Ecto neural progenitor cell (in vitro differentiated cells): Measurements from ENCODE around the gene HOXB13.

Experiments used
- DNase-seq: peaks from one replicate; pipeline ENCODE4 v3.0.0-alpha.2; 2018; ENCODE audit warnings: low spot score

Gene HOXB13

DNA sequence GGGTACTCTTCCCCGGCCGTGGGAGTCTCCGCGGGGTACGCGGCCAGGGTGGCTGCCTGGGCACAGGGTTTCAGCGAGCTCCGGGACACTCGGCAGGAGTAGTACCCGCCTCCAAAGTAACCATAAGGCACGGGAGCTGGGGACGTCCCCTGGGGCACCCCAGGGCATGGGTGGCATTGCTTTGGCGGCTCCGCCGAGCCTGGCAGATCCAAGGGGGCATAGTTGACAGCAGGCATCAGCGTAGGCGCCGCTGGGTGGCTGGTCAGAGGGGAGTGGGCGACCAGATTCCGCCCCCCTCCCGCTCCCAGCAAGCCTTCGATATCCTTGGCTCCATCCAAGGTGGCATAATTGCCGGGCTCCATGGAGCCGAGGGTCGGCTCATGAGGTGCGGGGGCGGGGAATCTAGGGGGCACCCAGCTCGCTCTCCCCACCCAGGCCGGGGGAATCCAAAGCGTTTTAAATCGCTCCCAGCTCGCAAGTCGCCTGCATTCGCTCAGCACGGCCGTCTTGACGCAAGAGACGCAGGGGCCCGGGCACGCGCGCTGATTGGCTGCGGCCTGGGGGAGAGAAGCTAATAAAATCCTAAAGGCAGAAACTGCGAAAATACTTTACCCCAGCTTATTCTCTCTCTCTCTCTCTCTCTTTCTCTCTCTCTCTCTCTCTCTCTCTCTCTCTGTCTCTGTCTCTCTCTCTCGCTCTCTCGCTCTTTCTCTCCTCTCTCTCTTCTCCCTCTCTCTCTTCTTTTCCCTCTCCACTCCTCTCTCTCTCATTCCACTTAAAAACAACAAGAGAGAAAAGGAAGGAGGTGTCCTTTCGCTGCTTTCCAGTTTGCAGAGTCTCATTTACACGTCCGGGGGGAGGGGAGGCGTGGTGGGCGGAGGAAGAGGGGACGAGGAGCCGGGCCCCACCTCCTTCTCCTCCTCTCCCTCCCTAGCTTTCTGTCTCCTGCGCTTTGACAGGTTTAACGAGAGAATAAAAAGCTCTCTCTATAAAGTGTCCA, at the start of gene HOXB13:
Gene HOXB13, minus strand, starts transcription at position 519 of the 1,000 bp plus-strand sequence. Its CDS starts 157 bp downstream, at position 362.
- peak; percentile 77 for DNase-seq

- no peak for DNase-seq
These were observed 48.1 kb upstream of the HOXB13 start for GRCh38 chr17:48776602-48777001.

DNA sequence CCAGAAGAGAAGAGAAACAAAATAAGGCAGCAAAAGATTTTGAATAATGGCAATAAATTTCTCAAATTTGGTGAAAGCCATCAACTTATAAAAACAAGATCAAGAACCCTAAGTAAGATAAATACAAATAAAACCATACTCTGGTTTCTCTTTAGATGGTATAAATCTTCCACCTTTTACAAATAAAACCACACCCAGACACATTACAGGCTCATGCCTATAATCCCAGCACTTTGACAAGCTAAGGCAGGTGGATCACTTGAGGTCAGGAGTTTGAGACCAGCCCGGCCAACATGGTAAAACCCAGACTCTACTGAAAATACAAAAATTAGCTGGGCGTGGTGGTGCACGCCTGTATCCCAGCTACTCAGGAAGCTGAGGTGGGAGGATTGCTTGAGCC, 44.7 kb upstream of the HOXB13 start:
- no peak for DNase-seq

- DNase-seq = no peak
These were observed 42.4 kb upstream of the HOXB13 start for GRCh38 chr17:48770954-48771353.

DNA sequence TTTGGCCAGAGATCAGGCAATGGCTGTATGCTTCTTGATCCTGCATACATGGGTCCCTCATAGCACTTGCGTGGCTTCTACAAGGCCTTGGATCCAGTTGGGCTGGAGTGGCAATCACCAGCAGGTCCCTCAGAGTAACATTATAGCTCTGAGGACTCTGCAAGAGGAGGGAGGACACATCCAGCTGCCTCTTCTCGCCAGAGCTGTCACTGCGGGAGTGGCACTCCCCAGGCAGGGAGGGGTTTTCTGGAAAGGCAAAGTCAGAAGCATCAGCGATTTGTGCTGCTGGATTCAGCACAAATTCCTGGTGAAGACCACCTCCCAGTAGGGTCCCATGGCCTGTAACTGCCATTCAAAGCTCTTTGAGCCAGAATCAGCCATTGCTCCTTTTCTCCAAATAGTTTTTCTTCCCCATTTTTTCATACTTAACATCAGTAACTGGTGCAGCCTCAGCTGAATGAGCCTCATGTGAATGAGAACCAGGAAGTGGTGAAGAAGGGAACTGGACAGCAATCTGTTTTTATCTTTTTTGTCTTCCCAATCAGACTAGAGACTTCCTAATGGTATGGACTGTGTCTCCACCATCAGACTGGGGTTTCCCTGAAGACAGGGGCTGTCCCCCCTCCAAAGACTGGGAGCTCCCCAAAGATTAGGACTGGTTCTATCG, 40.6 kb upstream of the HOXB13 start:
- DNase-seq = no peak

GRCh38 chr17:48767263-48767774, 38.8 kb upstream of the HOXB13 start:
- DNase-seq = no peak

- no peak for DNase-seq
These were observed 32.6 kb upstream of the HOXB13 start for GRCh38 chr17:48761114-48761513.

DNA sequence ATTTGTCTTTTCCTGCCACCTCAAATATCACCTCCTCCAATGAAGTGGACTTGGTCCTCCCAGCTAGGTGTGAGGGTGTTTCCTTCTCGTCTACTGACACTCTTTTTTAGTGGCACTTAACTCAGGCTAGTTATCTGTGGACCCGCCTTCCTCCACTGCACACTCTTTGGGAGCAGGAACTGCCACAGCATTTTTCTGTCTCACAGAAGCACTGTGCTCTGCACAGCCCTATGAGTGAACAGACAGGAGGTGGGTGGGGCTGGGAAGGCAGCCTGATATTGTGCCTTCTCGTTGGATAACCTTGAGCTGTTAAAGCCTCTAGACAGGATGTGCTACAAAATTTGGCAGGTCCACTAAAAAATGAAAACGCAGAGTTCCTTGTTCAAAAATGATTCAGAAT, 31.9 kb upstream of the HOXB13 start:
- no peak for DNase-seq

DNA sequence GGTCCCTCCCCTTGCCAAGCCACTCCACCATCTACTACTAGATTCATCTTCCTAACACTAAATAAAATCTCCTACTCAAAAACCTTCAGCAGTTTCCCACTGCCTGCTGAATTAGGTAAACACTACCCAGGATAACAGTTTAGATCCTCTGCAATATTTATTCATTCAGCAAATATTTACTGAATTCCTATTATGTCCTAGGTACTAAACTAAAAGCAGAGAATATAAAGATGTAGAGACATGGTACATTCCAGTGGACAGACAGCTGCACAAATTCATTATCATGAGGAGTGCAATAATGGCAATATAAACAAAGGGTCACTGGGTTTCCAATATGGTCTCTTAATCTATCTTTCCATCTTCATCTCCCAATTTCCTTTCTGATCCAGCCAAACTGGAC, 30.7 kb upstream of the HOXB13 start:
- no peak for DNase-seq

DNA sequence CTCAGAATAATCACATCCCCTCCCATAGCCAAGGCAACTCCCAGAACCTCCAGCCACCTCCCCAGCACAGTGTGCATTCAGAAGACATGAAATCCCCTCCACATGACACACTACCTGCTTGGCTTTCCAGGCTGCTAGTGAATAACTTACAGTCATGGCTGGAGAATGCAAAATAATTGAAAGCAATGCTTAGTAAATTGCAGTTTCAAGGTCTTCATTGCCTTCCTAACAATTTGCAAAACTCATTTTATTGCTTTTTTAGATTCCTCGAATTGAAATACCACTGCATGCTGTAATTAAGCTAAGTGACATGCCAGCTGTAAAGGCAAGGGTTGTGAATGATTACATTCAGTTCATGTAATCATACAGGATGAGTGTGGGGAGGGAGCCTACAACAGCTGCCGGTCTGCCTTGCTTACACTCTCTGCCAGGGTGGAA, 29.0 kb upstream of the HOXB13 start:
- DNase-seq = no peak

DNA sequence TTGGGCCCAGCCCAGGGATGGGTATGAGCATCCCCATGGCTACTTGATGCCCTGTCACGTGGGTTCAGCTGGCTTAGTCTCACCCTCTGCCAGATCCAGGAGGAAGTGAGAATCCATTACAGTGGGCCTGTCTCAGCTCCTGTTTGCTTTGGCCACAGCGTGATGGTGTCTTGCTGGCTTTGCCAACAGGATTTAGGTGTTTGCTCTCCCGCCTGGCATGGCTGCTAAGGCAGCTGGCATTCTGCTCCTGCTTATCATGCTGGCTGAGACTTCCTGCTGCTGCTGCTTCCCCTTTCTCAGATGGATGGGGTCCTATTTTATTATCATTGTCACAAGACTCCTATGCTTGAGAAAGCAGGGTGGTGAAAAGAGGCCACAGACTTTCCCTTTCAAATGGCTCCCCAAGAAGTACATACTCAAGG, 28.3 kb upstream of the HOXB13 start:
- no peak for DNase-seq

DNA sequence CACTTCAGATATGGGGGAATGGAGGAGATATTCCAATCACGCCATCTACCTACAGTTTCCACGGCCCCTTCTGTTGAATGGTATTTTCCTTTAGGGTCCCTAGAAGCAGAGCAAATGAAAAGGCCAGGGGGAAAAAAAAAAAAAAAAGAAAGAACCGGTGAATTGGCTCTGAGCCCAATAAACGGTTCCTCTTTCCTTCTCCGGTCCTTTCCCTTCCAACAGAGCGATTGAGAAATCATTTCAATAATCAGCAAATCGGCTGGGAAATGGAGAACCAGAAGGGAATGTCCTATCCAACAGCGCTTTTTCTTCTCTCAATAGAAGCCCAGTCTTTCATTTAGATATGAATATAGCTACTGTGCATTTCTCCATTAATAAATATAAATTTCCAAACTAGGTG, 26.8 kb upstream of the HOXB13 start:
- DNase-seq = no peak

DNA sequence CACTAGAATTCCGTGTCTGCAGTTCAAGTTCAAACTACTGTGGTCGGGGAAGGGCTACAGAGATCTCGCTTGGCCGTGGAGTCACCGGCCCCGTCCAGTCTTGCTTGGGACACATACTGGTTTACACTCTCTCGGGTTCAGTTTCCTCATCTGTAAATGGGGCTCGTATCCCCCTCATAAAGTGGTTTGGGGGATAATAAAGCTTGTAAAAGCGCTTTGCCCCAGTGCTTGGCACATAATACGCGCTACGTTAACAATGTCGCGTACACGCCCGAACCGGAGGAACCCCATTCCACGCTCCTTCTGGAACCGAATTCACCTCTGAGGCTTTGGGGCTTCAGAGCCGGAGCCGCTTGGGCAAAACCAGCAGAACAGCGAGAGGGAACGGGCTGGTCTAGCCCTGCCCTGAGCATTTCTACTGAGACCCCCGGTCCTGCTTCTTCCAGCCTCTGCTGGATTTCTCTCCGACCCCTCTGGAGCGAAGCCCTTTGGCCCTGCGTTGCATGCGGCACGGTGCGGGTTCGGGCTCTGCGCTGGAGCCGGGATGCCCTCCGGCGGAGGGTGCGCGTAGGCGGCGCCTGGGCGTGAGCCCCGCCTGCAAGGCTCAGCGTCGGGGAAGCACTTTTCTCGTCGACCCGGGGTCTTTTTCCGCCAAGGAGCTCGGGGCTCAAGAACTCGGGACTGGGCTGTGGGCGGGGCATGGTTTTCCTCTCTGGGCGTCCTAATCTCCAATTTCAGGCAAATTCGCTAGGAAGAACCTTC, 26.1 kb upstream of the HOXB13 start:
- DNase-seq = peak; percentile 81

DNA sequence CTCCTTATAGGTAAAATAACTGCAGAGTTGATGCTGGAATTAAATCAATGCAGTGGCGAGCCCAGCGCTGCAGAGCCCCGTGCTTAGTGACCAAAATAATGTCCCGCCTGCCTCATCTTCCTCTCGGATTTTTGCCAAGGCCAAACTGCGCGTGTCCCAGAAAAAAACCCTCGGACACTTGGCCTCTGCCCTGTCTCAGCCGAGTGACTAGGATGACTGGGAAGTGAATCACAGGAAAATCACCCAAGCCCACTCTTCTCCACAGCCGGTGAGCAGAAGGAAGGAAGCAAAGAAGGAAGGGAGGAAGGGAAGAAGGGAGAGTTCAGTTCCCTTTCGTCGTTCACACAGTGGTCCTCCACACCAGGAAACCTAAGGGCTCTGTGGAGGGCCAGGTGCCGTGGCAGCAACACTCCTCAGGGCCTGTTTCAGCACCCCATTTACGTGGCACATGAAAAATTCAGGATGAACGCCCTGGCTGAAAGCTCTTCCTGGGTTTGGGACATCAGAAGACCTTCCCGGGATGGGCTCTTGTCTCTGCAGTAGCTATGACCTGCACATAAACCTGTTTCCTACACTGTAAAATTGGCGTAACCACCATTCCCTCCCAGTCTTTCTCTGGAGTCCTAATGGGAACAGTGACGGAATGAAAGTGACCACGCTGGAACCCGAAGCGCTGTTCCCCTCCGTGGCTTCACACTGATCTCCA, 25.4 kb upstream of the HOXB13 start:
- no peak for DNase-seq

DNA sequence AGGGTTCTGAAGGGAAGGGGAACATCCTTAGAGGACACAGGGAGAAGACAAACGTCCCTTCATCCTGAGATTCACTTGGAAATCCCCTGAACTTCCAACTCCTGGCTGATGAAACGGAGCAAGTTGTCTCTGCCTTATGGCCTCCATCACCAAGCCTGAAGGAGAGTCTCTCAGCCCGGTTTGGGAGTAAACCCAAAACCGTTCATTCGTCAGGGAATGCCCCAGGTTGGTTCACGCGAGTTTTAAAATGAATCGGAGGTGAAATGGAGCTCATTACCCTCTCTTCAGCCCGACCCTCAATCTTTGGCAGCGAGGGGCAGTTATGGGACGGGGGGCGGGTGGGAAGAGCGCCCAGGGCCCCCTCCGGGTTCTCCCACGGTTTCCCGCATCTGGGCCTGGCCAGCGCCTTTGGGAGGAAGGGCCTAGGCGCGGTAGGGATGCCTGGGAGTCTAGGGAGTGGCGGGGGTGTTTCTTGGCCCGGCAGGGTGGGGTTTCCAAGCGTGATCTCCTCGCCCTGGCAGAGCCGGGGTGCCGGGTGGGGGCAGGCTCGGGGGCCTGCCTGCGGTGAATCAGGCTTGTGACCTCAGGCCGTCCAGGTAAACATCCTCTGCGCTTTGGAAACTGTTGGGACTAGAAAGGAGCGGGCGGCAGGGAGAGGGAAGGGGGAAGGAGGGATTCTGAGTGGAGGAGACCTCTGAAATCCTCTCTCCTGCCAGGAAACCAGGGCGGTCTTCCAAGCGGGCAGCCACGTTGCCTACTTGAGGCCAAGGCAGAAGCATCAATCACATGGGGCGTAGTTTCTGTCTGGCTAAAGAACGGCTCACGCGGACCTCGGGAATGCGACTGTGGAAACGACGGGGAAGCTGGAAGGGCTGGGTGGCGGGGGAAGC, 24.1 kb upstream of the HOXB13 start:
- DNase-seq = no peak

GRCh38 chr17:48751733-48752398, 23.3 kb upstream of the HOXB13 start:
- DNase-seq = no peak

DNA sequence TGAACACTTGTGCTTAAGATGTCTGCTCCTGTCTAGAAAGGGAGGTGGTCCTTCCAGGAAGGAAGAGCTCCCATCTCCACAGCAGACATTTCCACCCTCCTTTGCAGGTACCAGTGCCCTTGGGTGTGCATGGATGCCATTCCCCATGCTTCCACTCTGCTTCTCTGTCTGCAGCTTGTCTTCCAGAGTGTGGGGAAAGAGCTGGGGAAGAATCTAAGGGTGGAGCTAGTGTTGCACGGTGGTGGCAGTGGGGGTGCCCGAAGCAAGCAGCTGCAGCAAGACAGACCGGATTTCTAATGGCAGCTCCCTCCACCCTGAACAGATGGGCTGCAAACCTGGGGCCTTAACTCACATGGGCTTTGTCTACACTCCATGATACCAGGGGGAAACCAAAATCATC, 22.6 kb upstream of the HOXB13 start:
- DNase-seq = no peak

DNA sequence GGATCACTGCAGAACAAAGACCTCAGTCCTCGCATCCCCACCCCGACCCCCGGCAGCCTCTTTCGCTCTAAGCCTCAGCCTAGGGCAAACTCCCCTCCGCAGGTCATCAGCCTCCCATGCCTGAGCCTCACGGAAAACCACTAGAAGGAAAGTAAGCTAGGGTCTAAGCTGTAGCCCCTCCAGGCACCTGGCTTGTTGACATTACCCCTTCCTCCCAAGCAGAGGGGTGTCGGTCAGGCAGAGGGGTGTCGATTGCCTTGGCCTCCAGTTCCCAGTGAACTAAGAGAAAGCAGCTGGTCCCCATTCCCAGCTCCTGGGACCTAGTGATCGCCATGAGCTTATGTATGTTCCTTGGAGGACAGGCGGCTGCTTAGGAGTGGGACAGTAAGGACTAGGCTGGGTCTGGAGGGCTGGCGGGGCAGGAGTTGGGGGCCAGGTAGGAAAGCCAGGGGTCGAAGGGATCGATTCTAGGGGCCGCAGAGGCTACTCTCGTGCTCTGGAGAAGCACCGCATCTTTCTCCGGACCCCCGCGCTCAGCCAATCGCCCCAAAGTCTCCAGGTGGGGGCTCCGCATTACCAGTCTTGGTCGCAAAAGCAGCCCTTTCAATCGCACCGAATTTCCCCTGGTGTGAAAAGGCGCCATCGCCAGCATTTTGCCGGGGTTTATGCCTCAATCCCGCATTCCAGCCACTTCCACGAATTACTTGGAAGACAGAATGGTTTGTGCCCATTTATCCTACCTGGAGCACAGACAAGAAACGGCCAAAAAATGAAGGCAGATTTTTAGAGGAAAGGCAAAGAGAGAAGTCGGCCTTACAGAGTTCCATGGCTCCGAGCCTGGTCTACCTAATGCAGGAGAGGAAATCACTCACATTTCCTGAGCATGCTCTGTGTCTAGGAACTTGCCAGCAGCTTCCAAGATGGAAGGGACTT, 21.3 kb upstream of the HOXB13 start:
- no peak for DNase-seq
